GM21515 (cell line): Measurements from ENCODE around the gene IGSF3.

Experiments
- ATAC-seq: cut with Tn5 transposase; IDR thresholded peaks from one replicate; pipeline ENCODE4 v1.9.1; 2021; ENCODE audit not compliant: unreplicated experiment

Gene IGSF3

GRCh38 chr1:116667575-116668105 is at the start of gene IGSF3:
Gene IGSF3, minus strand, starts transcription at chr1:116667733. Its CDS starts 1,407 bp downstream, at chr1:116666326.
- ATAC-seq, result no peak

GRCh38 chr1:116717318-116717717 is 49.8 kb upstream of the IGSF3 start:
- no peak for ATAC-seq

GRCh38 chr1:116716391-116716790 is 48.9 kb upstream of the IGSF3 start:
- ATAC-seq, result no peak

- no peak for ATAC-seq
These were observed 45.9 kb upstream of the IGSF3 start for GRCh38 chr1:116713474-116713873.

GRCh38 chr1:116712510-116712909 is 45.0 kb upstream of the IGSF3 start:
- ATAC-seq, result no peak

GRCh38 chr1:116711263-116711840 is 43.8 kb upstream of the IGSF3 start:
- no peak for ATAC-seq

GRCh38 chr1:116710420-116711262 is 43.1 kb upstream of the IGSF3 start:
- ATAC-seq, result no peak

- ATAC-seq, result no peak
These were observed 42.2 kb upstream of the IGSF3 start for GRCh38 chr1:116709666-116710167.

- ATAC-seq, result no peak
These were observed 40.8 kb upstream of the IGSF3 start for GRCh38 chr1:116708255-116708900.

GRCh38 chr1:116706841-116707240 is 39.3 kb upstream of the IGSF3 start:
- no peak for ATAC-seq

- ATAC-seq, result no peak
These were observed 38.6 kb upstream of the IGSF3 start for GRCh38 chr1:116706123-116706522.

GRCh38 chr1:116704278-116704677 is 36.7 kb upstream of the IGSF3 start:
- no peak for ATAC-seq

GRCh38 chr1:116699605-116700004 is 32.1 kb upstream of the IGSF3 start:
- no peak for ATAC-seq

GRCh38 chr1:116698244-116698595 is 30.7 kb upstream of the IGSF3 start:
- ATAC-seq, result no peak

GRCh38 chr1:116697548-116698243 is 30.2 kb upstream of the IGSF3 start:
- ATAC-seq, result no peak

- ATAC-seq, result no peak
These were observed 27.0 kb upstream of the IGSF3 start for GRCh38 chr1:116694524-116694923.

GRCh38 chr1:116693759-116694480 is 26.4 kb upstream of the IGSF3 start:
- ATAC-seq, result no peak

GRCh38 chr1:116692879-116693278 is 25.3 kb upstream of the IGSF3 start:
- ATAC-seq, result no peak

- no peak for ATAC-seq
These were observed 23.4 kb upstream of the IGSF3 start for GRCh38 chr1:116690849-116691406.

- ATAC-seq, result no peak
These were observed 22.9 kb upstream of the IGSF3 start for GRCh38 chr1:116690396-116690848.
